Panc1 (cell line): ENCODE data around the gene PCNX1.

Source experiments
- CTCF ChIP-seq: fragments of 450-650 bp; IDR thresholded peaks from 2 replicates; pipeline ENCODE4 v1.5.1; 2017; ENCODE audit warnings: mild to moderate bottlenecking
- TCF7L2 ChIP-seq: IDR thresholded peaks from 2 replicates; pipeline ENCODE4 v1.6.1; 2011; ENCODE audit warnings: mild to moderate bottlenecking, low read depth, low read length, inconsistent platforms

- TF ChIP-seq CTCF: no peak
- TF ChIP-seq TCF7L2: no peak
Measured at GRCh38 chr14:71006200-71006563, 98.9 kb downstream of the PCNX1 start.
